ENCODE results near the gene TOLLIP.
"Not testable (repeated sequence)": the region's sequence is repeated elsewhere in the genome, so short reads cannot be mapped to it uniquely, and the experiment has no call there.

Gene TOLLIP

GRCh38 chr11:1309498-1310317 lies at the start of gene TOLLIP:
TOLLIP (minus strand) TSS chr11:1309632; CDS start chr11:1309498, 134 bp downstream.
- peak within 1 kb of the TSS; percentile 95 for H3K9ac ChIP-seq (ENCODE audit: low read length)
- peaks cover 16% of the 10 kb centered on the region for H3K4me1 ChIP-seq (ENCODE audit: control insufficient read depth, insufficient read depth, low read length)
- DNase-seq (ENCODE audit: low read depth), result peak; percentile 98
- peaks cover 17% of the 10 kb centered on the region for H3K9me3 ChIP-seq (ENCODE audit: control insufficient read depth, low read length)
- H3K4me3 ChIP-seq (ENCODE audit: low read length), result peak within 1 kb of the TSS; percentile 85
- no peaks in the 10 kb centered on the region for H3K27me3 ChIP-seq (replicated peaks; ENCODE audit: control insufficient read depth, insufficient read depth, low read length)
- H3K36me3 ChIP-seq (ENCODE audit: control insufficient read depth, insufficient read depth, low read length, severe bottlenecking), result peaks cover 10% of the 10 kb centered on the region

GRCh38 chr11:1358931-1359330 lies 49.5 kb upstream of the TOLLIP start:
- H3K36me3 ChIP-seq (ENCODE audit: control insufficient read depth, insufficient read depth, low read length, severe bottlenecking); H3K9ac ChIP-seq (ENCODE audit: low read length); DNase-seq (ENCODE audit: low read depth); H3K4me3 ChIP-seq (ENCODE audit: low read length); H3K4me1 ChIP-seq (ENCODE audit: control insufficient read depth, insufficient read depth, low read length): not testable (repeated sequence)
- peaks cover 20% of the 10 kb centered on the region for H3K9me3 ChIP-seq (ENCODE audit: control insufficient read depth, low read length)
- peaks cover 33% of the 10 kb centered on the region for H3K27me3 ChIP-seq (replicated peaks; ENCODE audit: control insufficient read depth, insufficient read depth, low read length)

GRCh38 chr11:1358286-1358685 lies 48.9 kb upstream of the TOLLIP start:
- Histone ChIP-seq H3K36me3 (ENCODE audit: control insufficient read depth, insufficient read depth, low read length, severe bottlenecking) (no peaks in the 10 kb centered on the region), H3K4me3 (ENCODE audit: low read length) (no peak overlapping the region), H3K27me3 (replicated peaks; ENCODE audit: control insufficient read depth, insufficient read depth, low read length) (peaks cover 36% of the 10 kb centered on the region), H3K4me1 (ENCODE audit: control insufficient read depth, insufficient read depth, low read length) (no peaks in the 10 kb centered on the region), H3K9ac (ENCODE audit: low read length) (no peak overlapping the region), H3K9me3 (ENCODE audit: control insufficient read depth, low read length) (peaks cover 13% of the 10 kb centered on the region)
- DNase-seq (ENCODE audit: low read depth), result no peak

- no peak for DNase-seq (ENCODE audit: low read depth)
- H3K4me3 ChIP-seq (ENCODE audit: low read length), result no peak overlapping the region
These were observed 47.1 kb upstream of the TOLLIP start for GRCh38 chr11:1356478-1356960.

GRCh38 chr11:1356007-1356435 lies 46.6 kb upstream of the TOLLIP start:
- DNase-seq (ENCODE audit: low read depth), result no peak

More at GRCh38 chr11:1356478-1356960, 47.1 kb upstream of the TOLLIP start:
- H3K36me3 ChIP-seq (ENCODE audit: control insufficient read depth, insufficient read depth, low read length, severe bottlenecking), result no peaks in the 10 kb centered on the region
- no peak overlapping the region for H3K9ac ChIP-seq (ENCODE audit: low read length)
- H3K4me1 ChIP-seq (ENCODE audit: control insufficient read depth, insufficient read depth, low read length), result no peaks in the 10 kb centered on the region
- H3K27me3 ChIP-seq (replicated peaks; ENCODE audit: control insufficient read depth, insufficient read depth, low read length), result peaks cover 32% of the 10 kb centered on the region
- no peaks in the 10 kb centered on the region for H3K9me3 ChIP-seq (ENCODE audit: control insufficient read depth, low read length)

GRCh38 chr11:1354125-1354938 lies 44.9 kb upstream of the TOLLIP start:
- no peak overlapping the region for H3K4me3 ChIP-seq (ENCODE audit: low read length)
- no peak for DNase-seq (ENCODE audit: low read depth)
- no peaks in the 10 kb centered on the region for H3K36me3 ChIP-seq (ENCODE audit: control insufficient read depth, insufficient read depth, low read length, severe bottlenecking)
- no peaks in the 10 kb centered on the region for H3K4me1 ChIP-seq (ENCODE audit: control insufficient read depth, insufficient read depth, low read length)
- H3K9ac ChIP-seq (ENCODE audit: low read length), result no peak overlapping the region
- H3K27me3 ChIP-seq (replicated peaks; ENCODE audit: control insufficient read depth, insufficient read depth, low read length), result peaks cover 30% of the 10 kb centered on the region
- H3K9me3 ChIP-seq (ENCODE audit: control insufficient read depth, low read length), result no peaks in the 10 kb centered on the region

More at GRCh38 chr11:1356007-1356435, 46.6 kb upstream of the TOLLIP start:
- no peak overlapping the region for H3K4me3 ChIP-seq (ENCODE audit: low read length)
- H3K9ac ChIP-seq (ENCODE audit: low read length), result no peak overlapping the region
- H3K36me3 ChIP-seq (ENCODE audit: control insufficient read depth, insufficient read depth, low read length, severe bottlenecking), result no peaks in the 10 kb centered on the region
- H3K9me3 ChIP-seq (ENCODE audit: control insufficient read depth, low read length), result no peaks in the 10 kb centered on the region
- no peaks in the 10 kb centered on the region for H3K4me1 ChIP-seq (ENCODE audit: control insufficient read depth, insufficient read depth, low read length)
- peaks cover 29% of the 10 kb centered on the region for H3K27me3 ChIP-seq (replicated peaks; ENCODE audit: control insufficient read depth, insufficient read depth, low read length)

- H3K27me3 ChIP-seq (replicated peaks; ENCODE audit: control insufficient read depth, insufficient read depth, low read length), result peaks cover 37% of the 10 kb centered on the region
- no peaks in the 10 kb centered on the region for H3K36me3 ChIP-seq (ENCODE audit: control insufficient read depth, insufficient read depth, low read length, severe bottlenecking)
- H3K9me3 ChIP-seq (ENCODE audit: control insufficient read depth, low read length), result no peaks in the 10 kb centered on the region
- H3K4me1 ChIP-seq (ENCODE audit: control insufficient read depth, insufficient read depth, low read length), result no peaks in the 10 kb centered on the region
- no peak overlapping the region for H3K9ac ChIP-seq (ENCODE audit: low read length)
- DNase-seq (ENCODE audit: low read depth), result no peak
- no peak overlapping the region for H3K4me3 ChIP-seq (ENCODE audit: low read length)
These were observed 44.1 kb upstream of the TOLLIP start for GRCh38 chr11:1353383-1354124.

GRCh38 chr11:1352696-1353382 lies 43.4 kb upstream of the TOLLIP start:
- no peaks in the 10 kb centered on the region for H3K9me3 ChIP-seq (ENCODE audit: control insufficient read depth, low read length)
- no peaks in the 10 kb centered on the region for H3K4me1 ChIP-seq (ENCODE audit: control insufficient read depth, insufficient read depth, low read length)
- no peak overlapping the region for H3K4me3 ChIP-seq (ENCODE audit: low read length)
- no peaks in the 10 kb centered on the region for H3K36me3 ChIP-seq (ENCODE audit: control insufficient read depth, insufficient read depth, low read length, severe bottlenecking)
- no peak overlapping the region for H3K9ac ChIP-seq (ENCODE audit: low read length)
- no peak for DNase-seq (ENCODE audit: low read depth)
- H3K27me3 ChIP-seq (replicated peaks; ENCODE audit: control insufficient read depth, insufficient read depth, low read length), result peaks cover 44% of the 10 kb centered on the region

GRCh38 chr11:1351278-1351937 lies 42.0 kb upstream of the TOLLIP start:
- no peak for DNase-seq (ENCODE audit: low read depth)
- Histone ChIP-seq H3K36me3 (ENCODE audit: control insufficient read depth, insufficient read depth, low read length, severe bottlenecking) (no peaks in the 10 kb centered on the region), H3K27me3 (replicated peaks; ENCODE audit: control insufficient read depth, insufficient read depth, low read length) (peaks cover 44% of the 10 kb centered on the region), H3K9me3 (ENCODE audit: control insufficient read depth, low read length) (no peaks in the 10 kb centered on the region), H3K4me1 (ENCODE audit: control insufficient read depth, insufficient read depth, low read length) (no peaks in the 10 kb centered on the region), H3K4me3 (ENCODE audit: low read length) (no peak overlapping the region), H3K9ac (ENCODE audit: low read length) (no peak overlapping the region)

GRCh38 chr11:1350086-1350725 lies 40.8 kb upstream of the TOLLIP start:
- H3K9me3 ChIP-seq (ENCODE audit: control insufficient read depth, low read length), result no peaks in the 10 kb centered on the region
- no peak for DNase-seq (ENCODE audit: low read depth)
- no peak overlapping the region for H3K4me3 ChIP-seq (ENCODE audit: low read length)
- peaks cover 42% of the 10 kb centered on the region for H3K27me3 ChIP-seq (replicated peaks; ENCODE audit: control insufficient read depth, insufficient read depth, low read length)
- H3K36me3 ChIP-seq (ENCODE audit: control insufficient read depth, insufficient read depth, low read length, severe bottlenecking), result no peaks in the 10 kb centered on the region
- no peaks in the 10 kb centered on the region for H3K4me1 ChIP-seq (ENCODE audit: control insufficient read depth, insufficient read depth, low read length)
- no peak overlapping the region for H3K9ac ChIP-seq (ENCODE audit: low read length)
